Suprapubic skin (tissue), 4 donors: ENCODE data around the gene PIK3R2.

Experiments used
- CTCF ChIP-seq, 2 donors: fragments of 200-600 bp in 1 of 2; fragments of 450-650 bp in 1 of 2; sonication (generic) in 1 of 2; IDR thresholded peaks; one replicate each; pipeline ENCODE4 v1.5.1; 2016 to 2019; ENCODE audit warnings: antibody characterized with exemption in 2 of 2, mild to moderate bottlenecking in 1 of 2, moderate library complexity in 1 of 2
- POLR2A ChIP-seq, 2 donors: fragments of 450-650 bp; IDR thresholded peaks; one replicate each; pipeline ENCODE4 v1.6.1; 2017; ENCODE audit warnings: antibody characterized with exemption in 2 of 2, mild to moderate bottlenecking in 2 of 2, moderate library complexity in 2 of 2
- POLR2AphosphoS5 ChIP-seq, 3 donors: sonication (generic); formaldehyde crosslinking; IDR thresholded peaks; one replicate each; pipeline ENCODE4 v1.6.1; 2017; ENCODE audit warnings: antibody characterized with exemption in 3 of 3

GRCh38 chr19:18156268-18156667 is 3.3 kb downstream of the PIK3R2 start:
- TF ChIP-seq POLR2AphosphoS5 (IDR thresholded peaks at IDR 0.05) (no peak), CTCF (IDR thresholded peaks at IDR 0.05) (no peak), POLR2A (IDR thresholded peaks at IDR 0.05) (no peak)
